NT2/D1 (cell line): ENCODE measurements around the gene ASB6.

Source experiments
- SUZ12 ChIP-seq: IDR thresholded peaks from 2 replicates; pipeline ENCODE4 v1.6.1; 2011; ENCODE audit not compliant: insufficient read length, insufficient read depth; ENCODE audit errors: extremely low read depth
- YY1 ChIP-seq: IDR thresholded peaks from 2 replicates; pipeline ENCODE4 v1.6.1; 2011; ENCODE audit not compliant: insufficient read length, insufficient read depth
- ZNF274 ChIP-seq: IDR thresholded peaks from 2 replicates; pipeline ENCODE4 v1.6.1; 2011; ENCODE audit warnings: mild to moderate bottlenecking, low read depth, low read length

- TF ChIP-seq YY1 (no peak), SUZ12 (no peak), ZNF274 (no peak)
Measured at GRCh38 chr9:129620669-129621295, 21.2 kb downstream of the ASB6 start, which contains the start of gene C9orf50.
